Measurements from ENCODE around the gene HLA-DQA1. TPM values are rescaled to one million over a fixed set of nuclear protein-coding genes. Genes with fewer than 3 reads are reported as not detected.
"Not testable (repeated sequence)": the region's sequence is repeated elsewhere in the genome, so short reads cannot be mapped to it uniquely, and the experiment has no call there.

HLA-DQA1 gene
- total and polyA plus RNA-seq, 2 donors (not counting 1 experiment from before 2014, with no cell fraction given): 0.10 TPM; not detected in 1

DNA sequence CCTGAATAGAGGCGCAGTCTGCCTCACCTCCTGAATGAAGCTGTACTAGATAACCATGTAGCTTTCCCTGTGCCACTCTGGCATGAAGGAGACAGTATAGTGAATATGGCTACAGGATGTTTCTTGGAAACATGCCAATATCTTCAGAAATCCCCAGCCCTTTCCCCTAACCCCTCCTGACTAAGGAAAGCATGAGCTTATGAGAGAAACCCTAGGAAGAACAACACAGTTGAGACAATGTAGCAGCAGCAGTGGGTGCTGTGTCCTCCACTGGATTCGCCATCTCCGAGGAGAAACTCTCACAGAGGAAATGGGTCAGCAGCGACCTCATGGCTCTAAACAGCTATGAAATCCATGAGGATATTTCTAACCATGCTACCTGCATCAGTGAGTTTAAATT is 6.7 kb downstream of the HLA-DQA1 start:
- no peaks in the 10 kb centered on the region for H3K9me3 ChIP-seq (ENCODE audit: control insufficient read depth, insufficient read depth, low read depth, low read length)
- DNase-seq (ENCODE audit: low read depth in 2 of 2): no peak
- no peaks in the 10 kb centered on the region for H3K27me3 ChIP-seq (ENCODE audit: control insufficient read depth, insufficient read depth, low read length)
- H3K27ac ChIP-seq (ENCODE audit: insufficient read depth, low read length): no peak overlapping the region
- no peak overlapping the region for H3K4me2 ChIP-seq (ENCODE audit: extremely low read depth, insufficient read depth, low read length)
- H3K4me1 ChIP-seq (ENCODE audit: control insufficient read depth, extremely low read depth, insufficient read depth, low read length): no peaks in the 10 kb centered on the region
- no peaks in the 10 kb centered on the region for H4K20me1 ChIP-seq (ENCODE audit: control insufficient read depth, extremely low read depth, insufficient read depth, low read length)
- H3K36me3 ChIP-seq (ENCODE audit: control insufficient read depth, insufficient read depth, low read length): no peaks in the 10 kb centered on the region
- no peak overlapping the region for H3K9ac ChIP-seq (ENCODE audit: insufficient read depth, low read length)
- TF ChIP-seq EZH2 (IDR thresholded peaks at IDR 0.05; ENCODE audit: low read length, missing control alignments): no peak
- TF ChIP-seq, protein P1, sequence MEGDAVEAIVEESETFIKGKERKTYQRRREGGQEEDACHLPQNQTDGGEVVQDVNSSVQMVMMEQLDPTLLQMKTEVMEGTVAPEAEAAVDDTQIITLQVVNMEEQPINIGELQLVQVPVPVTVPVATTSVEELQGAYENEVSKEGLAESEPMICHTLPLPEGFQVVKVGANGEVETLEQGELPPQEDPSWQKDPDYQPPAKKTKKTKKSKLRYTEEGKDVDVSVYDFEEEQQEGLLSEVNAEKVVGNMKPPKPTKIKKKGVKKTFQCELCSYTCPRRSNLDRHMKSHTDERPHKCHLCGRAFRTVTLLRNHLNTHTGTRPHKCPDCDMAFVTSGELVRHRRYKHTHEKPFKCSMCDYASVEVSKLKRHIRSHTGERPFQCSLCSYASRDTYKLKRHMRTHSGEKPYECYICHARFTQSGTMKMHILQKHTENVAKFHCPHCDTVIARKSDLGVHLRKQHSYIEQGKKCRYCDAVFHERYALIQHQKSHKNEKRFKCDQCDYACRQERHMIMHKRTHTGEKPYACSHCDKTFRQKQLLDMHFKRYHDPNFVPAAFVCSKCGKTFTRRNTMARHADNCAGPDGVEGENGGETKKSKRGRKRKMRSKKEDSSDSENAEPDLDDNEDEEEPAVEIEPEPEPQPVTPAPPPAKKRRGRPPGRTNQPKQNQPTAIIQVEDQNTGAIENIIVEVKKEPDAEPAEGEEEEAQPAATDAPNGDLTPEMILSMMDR (conservative IDR thresholded peaks at IDR 0.05 in 1 of 2, IDR thresholded peaks at IDR 0.05 in 1 of 2; ENCODE audit: low read depth in 1 of 2, low read length in 2 of 2): no peak
- no peak overlapping the region for H2AFZ ChIP-seq (ENCODE audit: low read length)
- no peak overlapping the region for H3K4me3 ChIP-seq (replicated peaks in 1 of 4; ENCODE audit: control extremely low read depth in 1 of 4, insufficient read depth in 1 of 4, low read depth in 3 of 4, low read length in 4 of 4)
- H3K79me2 ChIP-seq (ENCODE audit: control insufficient read depth, insufficient read depth, low read length): no peaks in the 10 kb centered on the region

DNA sequence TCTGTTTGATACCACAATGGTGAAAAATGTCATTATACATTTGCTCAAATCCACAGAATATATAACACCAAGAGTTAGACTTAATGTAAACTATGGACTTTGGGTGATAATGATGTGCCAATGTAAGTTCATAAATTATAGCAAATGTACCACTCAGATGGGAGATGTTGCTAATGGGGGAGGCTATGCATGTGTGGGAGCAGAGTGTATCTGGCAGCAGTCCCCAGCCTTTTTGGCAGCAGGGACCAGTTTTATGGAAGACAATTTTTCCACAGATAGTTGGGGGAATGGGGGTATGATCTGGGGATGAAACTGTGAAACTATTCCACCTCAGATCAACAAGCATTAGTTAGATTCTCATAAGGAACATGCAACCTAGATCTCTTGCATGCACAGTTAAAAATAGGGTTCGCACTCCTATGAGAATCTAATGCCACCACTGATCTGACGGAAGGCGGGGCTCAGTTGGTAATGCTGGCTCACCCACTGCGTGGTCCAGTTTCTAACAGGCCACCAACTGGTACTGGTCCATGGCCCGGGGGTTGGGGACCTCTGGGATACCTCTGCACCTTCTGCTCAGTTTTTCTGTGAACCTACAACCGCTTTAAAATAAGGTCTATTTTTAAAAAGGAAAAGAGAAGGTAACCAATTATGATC is 8.0 kb downstream of the HLA-DQA1 start:
- no peak for DNase-seq (ENCODE audit: low read depth in 2 of 2)
- no peaks in the 10 kb centered on the region for H3K79me2 ChIP-seq (ENCODE audit: control insufficient read depth, insufficient read depth, low read length)
- no peak overlapping the region for H3K9ac ChIP-seq (ENCODE audit: insufficient read depth, low read length)
- H3K36me3 ChIP-seq (ENCODE audit: control insufficient read depth, insufficient read depth, low read length): no peaks in the 10 kb centered on the region
- H3K4me2 ChIP-seq (ENCODE audit: extremely low read depth, insufficient read depth, low read length): no peak overlapping the region
- no peak overlapping the region for H3K27ac ChIP-seq (ENCODE audit: insufficient read depth, low read length)
- no peaks in the 10 kb centered on the region for H4K20me1 ChIP-seq (ENCODE audit: control insufficient read depth, extremely low read depth, insufficient read depth, low read length)
- no peak overlapping the region for H3K4me3 ChIP-seq (replicated peaks in 1 of 4; ENCODE audit: control extremely low read depth in 1 of 4, insufficient read depth in 1 of 4, low read depth in 3 of 4, low read length in 4 of 4)
- H3K9me3 ChIP-seq (ENCODE audit: control insufficient read depth, insufficient read depth, low read depth, low read length): no peaks in the 10 kb centered on the region
- H3K4me1 ChIP-seq (ENCODE audit: control insufficient read depth, extremely low read depth, insufficient read depth, low read length): no peaks in the 10 kb centered on the region
- TF ChIP-seq, protein P1 (conservative IDR thresholded peaks at IDR 0.05 in 1 of 2, IDR thresholded peaks at IDR 0.05 in 1 of 2; ENCODE audit: low read depth in 1 of 2, low read length in 2 of 2): no peak
- TF ChIP-seq EZH2 (IDR thresholded peaks at IDR 0.05; ENCODE audit: low read length, missing control alignments): no peak
- no peaks in the 10 kb centered on the region for H3K27me3 ChIP-seq (ENCODE audit: control insufficient read depth, insufficient read depth, low read length)
- H2AFZ ChIP-seq (ENCODE audit: low read length): no peak overlapping the region

DNA sequence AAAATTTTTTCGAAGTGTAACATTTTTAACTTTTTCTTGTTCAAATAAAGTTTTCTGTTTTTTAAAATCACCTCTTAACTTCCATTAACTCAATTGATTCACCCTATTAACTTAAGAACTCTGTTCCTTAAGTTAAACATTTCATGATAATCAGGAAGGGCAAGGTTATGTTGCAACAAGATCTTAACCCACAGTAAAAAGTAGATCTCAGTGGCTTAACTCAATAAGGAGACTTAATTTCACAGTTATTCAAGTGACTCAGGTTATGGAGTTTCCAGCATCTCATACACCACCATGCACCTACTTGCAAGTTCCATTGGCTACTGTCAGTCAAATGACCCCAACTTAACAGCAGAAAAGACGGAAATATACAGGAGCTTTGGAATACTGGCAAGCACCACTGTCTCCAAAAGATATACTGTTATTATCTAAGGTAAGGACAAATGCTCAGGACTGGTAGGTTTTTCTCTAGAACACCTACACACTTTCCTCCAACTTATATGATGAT is 18.1 kb downstream of the HLA-DQA1 start:
- H3K27ac ChIP-seq (ENCODE audit: insufficient read depth, low read length): no peak overlapping the region
- H3K4me1 ChIP-seq (ENCODE audit: control insufficient read depth, extremely low read depth, insufficient read depth, low read length): no peaks in the 10 kb centered on the region
- no peak overlapping the region for H3K4me3 ChIP-seq (replicated peaks in 1 of 4; ENCODE audit: control extremely low read depth in 1 of 4, insufficient read depth in 1 of 4, low read depth in 3 of 4, low read length in 4 of 4)
- H3K9me3 ChIP-seq (ENCODE audit: control insufficient read depth, insufficient read depth, low read depth, low read length): no peaks in the 10 kb centered on the region
- H3K4me2 ChIP-seq (ENCODE audit: extremely low read depth, insufficient read depth, low read length): no peak overlapping the region
- H3K36me3 ChIP-seq (ENCODE audit: control insufficient read depth, insufficient read depth, low read length): no peaks in the 10 kb centered on the region
- no peaks in the 10 kb centered on the region for H3K79me2 ChIP-seq (ENCODE audit: control insufficient read depth, insufficient read depth, low read length)
- no peak overlapping the region for H2AFZ ChIP-seq (ENCODE audit: low read length)
- no peak for TF ChIP-seq EZH2 (IDR thresholded peaks at IDR 0.05; ENCODE audit: low read length, missing control alignments)
- TF ChIP-seq, protein P1 (conservative IDR thresholded peaks at IDR 0.05 in 1 of 2, IDR thresholded peaks at IDR 0.05 in 1 of 2; ENCODE audit: low read depth in 1 of 2, low read length in 2 of 2): no peak
- no peak overlapping the region for H3K9ac ChIP-seq (ENCODE audit: insufficient read depth, low read length)
- no peak for DNase-seq (ENCODE audit: low read depth in 2 of 2)
- no peaks in the 10 kb centered on the region for H4K20me1 ChIP-seq (ENCODE audit: control insufficient read depth, extremely low read depth, insufficient read depth, low read length)
- no peaks in the 10 kb centered on the region for H3K27me3 ChIP-seq (ENCODE audit: control insufficient read depth, insufficient read depth, low read length)

DNA sequence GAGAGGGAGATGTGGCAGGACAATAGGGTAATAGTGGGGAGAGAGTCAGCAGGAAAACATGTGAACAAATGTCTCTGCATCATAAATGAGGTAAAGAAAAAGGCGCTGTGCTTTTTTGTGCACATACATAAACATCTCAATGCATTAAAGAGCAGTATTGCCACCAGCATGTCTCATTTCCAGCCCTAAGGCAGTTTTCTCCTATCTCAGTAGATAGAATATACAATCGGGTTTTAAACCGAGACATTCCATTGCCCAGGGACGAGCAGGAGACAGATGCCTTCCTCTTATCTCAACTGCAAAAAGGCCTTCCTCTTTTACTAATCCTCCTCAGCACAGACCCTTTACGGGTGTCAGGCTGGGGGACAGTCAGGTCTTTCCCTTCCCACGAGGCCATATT is 20.1 kb downstream of the HLA-DQA1 start:
- H4K20me1 ChIP-seq (ENCODE audit: control insufficient read depth, extremely low read depth, insufficient read depth, low read length); H3K9ac ChIP-seq (ENCODE audit: insufficient read depth, low read length); H3K79me2 ChIP-seq (ENCODE audit: control insufficient read depth, insufficient read depth, low read length); H3K4me3 ChIP-seq (replicated peaks in 1 of 4; ENCODE audit: control extremely low read depth in 1 of 4, insufficient read depth in 1 of 4, low read depth in 3 of 4, low read length in 4 of 4); H3K27ac ChIP-seq (ENCODE audit: insufficient read depth, low read length); H3K4me1 ChIP-seq (ENCODE audit: control insufficient read depth, extremely low read depth, insufficient read depth, low read length); H3K27me3 ChIP-seq (ENCODE audit: control insufficient read depth, insufficient read depth, low read length); H3K36me3 ChIP-seq (ENCODE audit: control insufficient read depth, insufficient read depth, low read length); H2AFZ ChIP-seq (ENCODE audit: low read length); H3K9me3 ChIP-seq (ENCODE audit: control insufficient read depth, insufficient read depth, low read depth, low read length); DNase-seq (ENCODE audit: low read depth in 2 of 2); H3K4me2 ChIP-seq (ENCODE audit: extremely low read depth, insufficient read depth, low read length): not testable (repeated sequence)

DNA sequence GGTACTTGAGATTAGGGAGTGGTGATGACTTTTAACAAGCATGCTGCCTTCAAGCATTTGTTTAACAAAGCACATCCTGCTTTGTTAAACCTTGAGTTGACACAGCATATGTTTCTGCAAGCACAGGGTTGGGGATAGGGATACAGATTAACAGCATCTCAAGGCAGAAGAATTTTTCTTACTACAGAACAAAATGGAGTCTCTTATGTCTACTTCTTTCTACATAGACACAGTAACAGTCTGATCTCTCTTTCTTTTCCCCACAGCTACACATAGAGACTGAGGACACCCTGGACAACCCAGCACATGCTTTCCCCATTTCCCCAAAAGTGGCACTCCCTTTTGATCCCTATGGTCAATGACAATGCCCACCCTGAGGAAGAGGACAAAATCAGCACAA is 20.6 kb downstream of the HLA-DQA1 start:
- not testable (repeated sequence) for H3K79me2 ChIP-seq (ENCODE audit: control insufficient read depth, insufficient read depth, low read length); H3K36me3 ChIP-seq (ENCODE audit: control insufficient read depth, insufficient read depth, low read length); H4K20me1 ChIP-seq (ENCODE audit: control insufficient read depth, extremely low read depth, insufficient read depth, low read length); H3K27ac ChIP-seq (ENCODE audit: insufficient read depth, low read length); H3K9me3 ChIP-seq (ENCODE audit: control insufficient read depth, insufficient read depth, low read depth, low read length); H3K4me2 ChIP-seq (ENCODE audit: extremely low read depth, insufficient read depth, low read length); H3K4me3 ChIP-seq (replicated peaks in 1 of 4; ENCODE audit: control extremely low read depth in 1 of 4, insufficient read depth in 1 of 4, low read depth in 3 of 4, low read length in 4 of 4); H2AFZ ChIP-seq (ENCODE audit: low read length); H3K9ac ChIP-seq (ENCODE audit: insufficient read depth, low read length); H3K27me3 ChIP-seq (ENCODE audit: control insufficient read depth, insufficient read depth, low read length); H3K4me1 ChIP-seq (ENCODE audit: control insufficient read depth, extremely low read depth, insufficient read depth, low read length); DNase-seq (ENCODE audit: low read depth in 2 of 2)
